ENCODE measurements around the gene HOXD3.

HOXD3 gene

DNA sequence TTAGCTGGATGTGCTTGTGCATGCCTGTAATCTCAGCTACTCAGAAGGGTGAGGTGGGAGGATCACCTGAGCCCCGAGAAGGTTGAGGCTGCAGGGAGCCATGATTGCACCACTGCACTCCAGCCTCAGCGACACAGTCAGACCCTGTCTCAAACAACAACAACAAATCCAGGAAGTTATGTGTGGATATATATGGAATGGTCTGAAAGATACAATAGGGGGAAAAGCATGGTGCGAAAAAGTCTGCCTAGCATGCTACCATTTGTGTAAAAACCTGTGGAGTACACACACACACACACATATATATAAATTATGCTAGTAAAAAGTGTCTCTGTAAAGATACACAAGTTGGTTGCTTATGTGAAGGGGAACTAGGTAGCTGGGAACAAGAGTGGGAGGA, 24.4 kb downstream of the HOXD3 start:
- intact Hi-C loops (cut with DNase I; ENCODE audit: low total_unique reads): no loop called here
- Histone ChIP-seq H3K27me3 (peaks cover 0 to 40% of the 10 kb centered on the region in 2 donors), H3K4me1 (peaks cover 0 to 13% (median 8%) of the 10 kb centered on the region in 4 donors)

DNA sequence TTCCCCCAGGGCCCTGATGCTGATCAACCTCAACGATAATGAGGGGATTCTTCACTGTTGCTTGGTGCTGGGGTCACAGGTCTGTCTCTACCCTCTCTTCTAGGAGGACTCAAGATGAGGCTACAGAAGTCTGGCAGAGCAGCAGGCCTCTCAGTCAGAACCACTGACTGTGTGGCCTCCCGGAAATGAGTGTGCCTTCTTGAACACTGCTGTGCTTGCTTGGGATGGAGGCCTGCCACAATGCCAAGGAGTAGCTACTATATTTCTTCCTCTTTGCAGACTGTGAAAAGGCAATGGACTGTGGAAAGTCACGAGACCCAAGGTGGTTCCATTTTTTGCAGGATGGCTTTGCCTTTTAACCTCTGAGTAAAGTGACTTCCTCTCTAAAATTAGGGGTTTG, 25.6 kb downstream of the HOXD3 start:
- intact Hi-C loops (cut with DNase I; ENCODE audit: low total_unique reads): no loop called here
- DNase-seq: no peak
- Histone ChIP-seq H3K4me1 (peaks cover 0 to 15% (median 9%) of the 10 kb centered on the region in 4 donors), H3K9me3 (no peaks in the 10 kb centered on the region), H3K27me3 (peaks cover 0 to 38% of the 10 kb centered on the region in 2 donors), H3K4me3 (no peak overlapping the region), H3K36me3 (no peaks in the 10 kb centered on the region), H3K27ac (no peak overlapping the region)
- TF ChIP-seq, protein P1, sequence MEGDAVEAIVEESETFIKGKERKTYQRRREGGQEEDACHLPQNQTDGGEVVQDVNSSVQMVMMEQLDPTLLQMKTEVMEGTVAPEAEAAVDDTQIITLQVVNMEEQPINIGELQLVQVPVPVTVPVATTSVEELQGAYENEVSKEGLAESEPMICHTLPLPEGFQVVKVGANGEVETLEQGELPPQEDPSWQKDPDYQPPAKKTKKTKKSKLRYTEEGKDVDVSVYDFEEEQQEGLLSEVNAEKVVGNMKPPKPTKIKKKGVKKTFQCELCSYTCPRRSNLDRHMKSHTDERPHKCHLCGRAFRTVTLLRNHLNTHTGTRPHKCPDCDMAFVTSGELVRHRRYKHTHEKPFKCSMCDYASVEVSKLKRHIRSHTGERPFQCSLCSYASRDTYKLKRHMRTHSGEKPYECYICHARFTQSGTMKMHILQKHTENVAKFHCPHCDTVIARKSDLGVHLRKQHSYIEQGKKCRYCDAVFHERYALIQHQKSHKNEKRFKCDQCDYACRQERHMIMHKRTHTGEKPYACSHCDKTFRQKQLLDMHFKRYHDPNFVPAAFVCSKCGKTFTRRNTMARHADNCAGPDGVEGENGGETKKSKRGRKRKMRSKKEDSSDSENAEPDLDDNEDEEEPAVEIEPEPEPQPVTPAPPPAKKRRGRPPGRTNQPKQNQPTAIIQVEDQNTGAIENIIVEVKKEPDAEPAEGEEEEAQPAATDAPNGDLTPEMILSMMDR (IDR thresholded peaks at IDR 0.05): no peak

More for the DNA sequence above, 24.4 kb downstream of the HOXD3 start:
- Histone ChIP-seq H3K9me3 (no peaks in the 10 kb centered on the region), H3K27ac (no peak overlapping the region), H3K36me3 (no peaks in the 10 kb centered on the region), H3K4me3 (no peak overlapping the region)
- DNase-seq: no peak
- TF ChIP-seq, protein P1 (IDR thresholded peaks at IDR 0.05): no peak

DNA sequence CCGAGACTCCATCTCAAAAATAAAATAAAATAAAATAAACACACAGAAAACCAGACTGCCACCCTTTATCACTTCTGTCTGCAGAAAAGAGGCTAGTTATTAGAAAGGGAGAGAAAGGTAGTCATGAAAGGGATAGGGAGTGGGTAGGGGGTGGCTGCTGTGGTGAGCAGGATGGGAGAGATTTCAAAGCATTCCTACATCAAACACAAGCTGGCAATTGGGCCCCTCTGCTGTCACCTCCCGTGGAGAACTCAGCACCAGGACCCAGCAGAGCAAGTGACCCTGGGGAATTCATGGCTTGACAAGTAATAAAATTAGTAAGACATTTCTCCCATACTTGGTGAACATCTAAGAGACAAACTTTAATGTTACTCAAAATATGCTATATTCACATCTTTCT, 27.6 kb downstream of the HOXD3 start:
- no peaks in the 10 kb centered on the region for H3K9me3 ChIP-seq
- no peak for DNase-seq
- no peaks in the 10 kb centered on the region for H3K36me3 ChIP-seq
- peaks cover 4 to 26% (median 20%) of the 10 kb centered on the region in 4 donors for H3K4me1 ChIP-seq
- intact Hi-C loops (cut with DNase I; ENCODE audit: low total_unique reads): no loop called here
- TF ChIP-seq, protein P1 (IDR thresholded peaks at IDR 0.05): no peak
- H3K27me3 ChIP-seq: peaks cover 0 to 34% of the 10 kb centered on the region in 2 donors
- no peak overlapping the region for H3K4me3 ChIP-seq
- H3K27ac ChIP-seq: no peak overlapping the region

DNA sequence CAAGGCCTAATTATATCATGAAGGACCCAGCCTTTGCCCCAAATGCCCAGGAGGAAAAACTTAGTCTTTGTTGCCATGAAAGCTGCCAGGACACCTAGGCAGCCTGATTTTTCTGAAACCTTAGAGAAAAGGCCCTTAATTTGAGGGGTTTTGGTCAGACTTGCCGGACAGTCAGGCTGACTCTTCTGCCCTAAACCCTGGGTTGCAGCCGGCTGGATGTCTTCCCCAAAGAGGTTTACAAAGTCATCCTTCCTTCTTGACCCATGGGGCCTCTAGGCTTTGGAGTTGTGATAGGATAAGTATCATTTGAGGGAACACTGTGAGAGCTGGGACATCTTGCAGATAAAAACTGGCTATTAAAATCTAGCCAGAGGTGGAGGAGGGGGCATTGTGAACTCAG, 28.9 kb downstream of the HOXD3 start:
- Histone ChIP-seq H3K4me1 (peaks cover 4 to 32% (median 22%) of the 10 kb centered on the region in 4 donors), H3K27ac (no peak overlapping the region), H3K36me3 (no peaks in the 10 kb centered on the region), H3K27me3 (peaks cover 0 to 39% of the 10 kb centered on the region in 2 donors), H3K4me3 (no peak overlapping the region), H3K9me3 (no peaks in the 10 kb centered on the region)
- no peak for DNase-seq
- intact Hi-C loops (cut with DNase I; ENCODE audit: low total_unique reads): no loop called here
- TF ChIP-seq, protein P1 (IDR thresholded peaks at IDR 0.05): no peak

DNA sequence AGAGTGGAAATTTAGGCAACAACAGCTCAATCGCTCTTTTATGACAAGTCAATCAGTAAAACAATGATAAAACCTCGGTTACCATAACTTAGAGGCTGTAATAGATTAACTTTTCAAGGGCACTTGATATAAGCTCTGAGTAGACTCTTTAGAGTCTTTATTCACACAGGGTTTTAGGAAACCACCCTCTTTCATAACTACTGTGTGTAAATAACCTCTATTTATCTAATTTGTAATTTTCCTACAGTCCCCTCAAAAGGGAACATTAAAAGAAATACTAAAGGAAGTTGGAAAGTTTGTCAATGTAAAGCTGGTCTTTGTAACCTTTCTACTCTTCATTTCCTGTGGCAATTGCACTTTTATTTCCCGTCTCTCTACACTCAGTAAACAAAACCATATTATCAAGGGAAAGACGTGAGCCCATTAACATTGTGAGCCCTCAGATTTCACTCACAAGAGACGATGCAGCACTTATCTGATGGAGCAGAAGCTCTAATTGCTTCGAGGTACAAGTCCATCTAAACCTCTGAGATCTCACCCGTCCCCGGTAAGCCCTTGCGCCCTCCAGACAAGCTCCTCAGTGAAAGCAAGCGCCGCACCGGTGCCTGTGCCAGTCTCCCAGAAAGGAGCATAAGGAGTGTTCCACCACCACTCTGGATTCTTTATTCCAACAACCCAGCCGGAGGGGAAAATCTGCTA, 30.2 kb downstream of the HOXD3 start:
- TF ChIP-seq, protein P1 (IDR thresholded peaks at IDR 0.05): no peak
- Histone ChIP-seq H3K27me3 (peaks cover 0 to 48% of the 10 kb centered on the region in 2 donors), H3K4me3 (peak overlapping the region; percentile 50 to 66), H3K9me3 (no peaks in the 10 kb centered on the region), H3K4me1 (peaks cover 4 to 32% (median 22%) of the 10 kb centered on the region in 4 donors), H3K36me3 (no peaks in the 10 kb centered on the region), H3K27ac (no peak overlapping the region)
- no peak for DNase-seq
- intact Hi-C loops (cut with DNase I; ENCODE audit: low total_unique reads): no loop called here
